Neural cell (in vitro differentiated cells): ENCODE data around the gene KRTAP10-9. TPM values are rescaled to one million over a fixed set of nuclear protein-coding genes. Genes with fewer than 3 reads are reported as not detected.

Source experiments
- H2AFZ ChIP-seq: fragments of 200-600, 300-800 bp; sonication (generic), shearing (Covaris generic); 2 replicates; pipeline ENCODE4 v1.6.0; 2014; ENCODE audit warnings: low read depth, mild to moderate bottlenecking, antibody characterized with exemption, low read length, moderate library complexity
- H3F3A ChIP-seq: fragments of 200-600 bp; shearing (Covaris generic); 2 replicates; pipeline ENCODE4 v1.6.1; 2016; ENCODE audit warnings: mild to moderate bottlenecking, moderate library complexity, mixed read lengths, antibody characterized with exemption, low read length; ENCODE audit not compliant: insufficient read depth, poor library complexity, severe bottlenecking
- H3K27ac ChIP-seq: fragments of 200-600, 300-800 bp; sonication (generic), shearing (Covaris generic); 2 replicates; pipeline ENCODE4 v1.5.1; 2014; ENCODE audit warnings: mild to moderate bottlenecking, low read length, moderate library complexity
- H3K27me3 ChIP-seq: fragments of 300-800, 200-600 bp; sonication (generic), shearing (Covaris generic); 2 replicates; pipeline ENCODE4 v1.6.0; 2014; ENCODE audit warnings: mild to moderate bottlenecking, low read depth, low read length, moderate library complexity; ENCODE audit not compliant: insufficient read depth
- H3K36me3 ChIP-seq: fragments of 300-800, 200-600 bp; sonication (generic), shearing (Covaris generic); 2 replicates; pipeline ENCODE4 v1.5.1; 2014; ENCODE audit warnings: mild to moderate bottlenecking, antibody characterized with exemption, low read length, moderate library complexity; ENCODE audit not compliant: insufficient read depth
- H3K4me2 ChIP-seq: fragments of 300-800, 200-600 bp; sonication (generic), shearing (Covaris generic); 2 replicates; pipeline ENCODE4 v1.6.0; 2014; ENCODE audit warnings: mild to moderate bottlenecking, low read length
- H3K4me3 ChIP-seq: fragments of 300-800, 200-600 bp; sonication (generic), shearing (Covaris generic); 2 replicates; pipeline ENCODE4 v1.5.1; 2014; ENCODE audit warnings: mild to moderate bottlenecking, low read length, moderate library complexity
- H3K79me2 ChIP-seq: fragments of 200-600 bp; shearing (Covaris generic); replicated peaks from 2 replicates; pipeline ENCODE4 v1.6.0; 2014; ENCODE audit warnings: mild to moderate bottlenecking, low read length, moderate library complexity; ENCODE audit not compliant: insufficient read depth
- H3K9ac ChIP-seq: fragments of 300-800, 200-600 bp; sonication (generic), shearing (Covaris generic); 2 replicates; pipeline ENCODE4 v1.6.1; 2016; ENCODE audit warnings: mild to moderate bottlenecking, low read length, mixed read lengths
- H3K9me2 ChIP-seq: fragments of 200-600 bp; shearing (Covaris generic); 2 replicates; pipeline ENCODE4 v1.6.1; 2016; ENCODE audit warnings: mild to moderate bottlenecking, low read length, mixed read lengths; ENCODE audit not compliant: insufficient read depth
- H3K9me3 ChIP-seq: fragments of 200-600, 300-800 bp; sonication (generic), shearing (Covaris generic); 2 replicates; pipeline ENCODE4 v1.6.1; 2016; ENCODE audit warnings: mild to moderate bottlenecking, mixed run types, low read length, moderate library complexity, mixed read lengths
- H4K20me1 ChIP-seq: fragments of 200-600 bp; shearing (Covaris generic); 2 replicates; pipeline ENCODE4 v1.6.1; 2016; ENCODE audit warnings: mild to moderate bottlenecking, mixed run types; ENCODE audit not compliant: insufficient read depth
- EP300 ChIP-seq: fragments of 450-650 bp; conservative IDR thresholded peaks from 2 replicates; pipeline ENCODE4 v1.6.1; 2014; ENCODE audit warnings: antibody characterized with exemption, mild to moderate bottlenecking, moderate library complexity; ENCODE audit not compliant: poor library complexity, severe bottlenecking
- EZH2 ChIP-seq: fragments of 200-600, 300-800 bp; shearing (Covaris generic), sonication (generic); IDR thresholded peaks from 2 replicates; pipeline ENCODE4 v1.6.1; 2014; ENCODE audit warnings: antibody characterized with exemption, low read length, borderline replicate concordance, mild to moderate bottlenecking; ENCODE audit not compliant: insufficient read depth, poor library complexity, severe bottlenecking
- MXI1 ChIP-seq: fragments of 450-650 bp; conservative IDR thresholded peaks from 2 replicates; pipeline ENCODE4 v1.6.1; 2014; ENCODE audit warnings: antibody characterized with exemption, mild to moderate bottlenecking; ENCODE audit not compliant: poor library complexity, severe bottlenecking
- POLR2AphosphoS5 ChIP-seq: IDR thresholded peaks from 2 replicates; pipeline ENCODE4 v1.6.1; 2012
- RAD21 ChIP-seq: fragments of 450-650 bp; conservative IDR thresholded peaks from 2 replicates; pipeline ENCODE4 v1.6.1; 2014; ENCODE audit warnings: antibody characterized with exemption, mild to moderate bottlenecking, moderate library complexity
- SMC3 ChIP-seq: fragments of 450-650 bp; conservative IDR thresholded peaks from 2 replicates; pipeline ENCODE4 v1.6.1; 2014; ENCODE audit warnings: antibody characterized with exemption, mild to moderate bottlenecking, moderate library complexity; ENCODE audit not compliant: poor library complexity
- TAF1 ChIP-seq: IDR thresholded peaks from 2 replicates; pipeline ENCODE4 v1.6.1; 2012; ENCODE audit warnings: low read depth
- polyA plus RNA-seq: library from polyadenylated mRNA; depleted of rRNA; stranded (reverse); fragments of >200 nt; gene quantifications from 2 replicates; pipeline ENCODE4 v1.2.3, GENCODE V29; 2014
- TF ChIP-seq, protein P1 (sequence below): IDR thresholded peaks from 2 replicates; pipeline ENCODE4 v1.6.1; 2012; ENCODE audit warnings: borderline replicate concordance
- TF ChIP-seq, protein P2 (sequence below): fragments of 450-650 bp; IDR thresholded peaks from 2 replicates; pipeline ENCODE4 v1.5.1; 2014; ENCODE audit warnings: antibody characterized with exemption, mild to moderate bottlenecking, moderate library complexity; ENCODE audit not compliant: poor library complexity, severe bottlenecking

Gene KRTAP10-9
- polyA plus RNA-seq, 1 donor from 2014 or later = not detected

DNA sequence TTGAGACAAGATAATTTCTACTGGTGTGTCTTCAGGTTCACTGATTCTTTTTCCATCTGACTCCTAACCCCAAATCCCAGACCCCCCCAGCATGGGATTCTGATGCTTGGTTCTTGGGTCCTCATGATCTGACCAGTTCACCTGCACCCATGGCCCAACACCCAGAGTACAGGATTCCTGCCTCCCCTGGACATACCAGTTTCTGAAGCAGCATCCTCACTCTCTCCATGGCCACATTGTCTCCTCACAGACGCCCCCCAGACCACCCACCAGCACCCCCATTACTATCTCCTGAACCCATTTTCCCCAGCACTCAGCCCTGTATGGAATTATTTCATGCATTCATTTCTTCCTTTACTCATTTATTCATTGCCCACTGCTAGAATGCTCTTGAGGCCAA is 30.0 kb downstream of the KRTAP10-9 start:
- Histone ChIP-seq H3K9me2 (no peaks in the 10 kb centered on the region), H4K20me1 (no peaks in the 10 kb centered on the region), H3K4me2 (no peak overlapping the region), H3F3A (no peaks in the 10 kb centered on the region), H3K27me3 (no peaks in the 10 kb centered on the region), H3K4me3 (no peak overlapping the region), H3K36me3 (no peaks in the 10 kb centered on the region), H3K27ac (no peak overlapping the region), H3K79me2 (no peaks in the 10 kb centered on the region), H3K9ac (no peak overlapping the region), H3K9me3 (no peaks in the 10 kb centered on the region), H2AFZ (no peak overlapping the region)
- TF ChIP-seq EZH2 = no peak
- TF ChIP-seq TAF1 = no peak
- no peak for TF ChIP-seq EP300
- no peak for TF ChIP-seq POLR2AphosphoS5
- TF ChIP-seq MXI1 = no peak
- TF ChIP-seq, protein P1, sequence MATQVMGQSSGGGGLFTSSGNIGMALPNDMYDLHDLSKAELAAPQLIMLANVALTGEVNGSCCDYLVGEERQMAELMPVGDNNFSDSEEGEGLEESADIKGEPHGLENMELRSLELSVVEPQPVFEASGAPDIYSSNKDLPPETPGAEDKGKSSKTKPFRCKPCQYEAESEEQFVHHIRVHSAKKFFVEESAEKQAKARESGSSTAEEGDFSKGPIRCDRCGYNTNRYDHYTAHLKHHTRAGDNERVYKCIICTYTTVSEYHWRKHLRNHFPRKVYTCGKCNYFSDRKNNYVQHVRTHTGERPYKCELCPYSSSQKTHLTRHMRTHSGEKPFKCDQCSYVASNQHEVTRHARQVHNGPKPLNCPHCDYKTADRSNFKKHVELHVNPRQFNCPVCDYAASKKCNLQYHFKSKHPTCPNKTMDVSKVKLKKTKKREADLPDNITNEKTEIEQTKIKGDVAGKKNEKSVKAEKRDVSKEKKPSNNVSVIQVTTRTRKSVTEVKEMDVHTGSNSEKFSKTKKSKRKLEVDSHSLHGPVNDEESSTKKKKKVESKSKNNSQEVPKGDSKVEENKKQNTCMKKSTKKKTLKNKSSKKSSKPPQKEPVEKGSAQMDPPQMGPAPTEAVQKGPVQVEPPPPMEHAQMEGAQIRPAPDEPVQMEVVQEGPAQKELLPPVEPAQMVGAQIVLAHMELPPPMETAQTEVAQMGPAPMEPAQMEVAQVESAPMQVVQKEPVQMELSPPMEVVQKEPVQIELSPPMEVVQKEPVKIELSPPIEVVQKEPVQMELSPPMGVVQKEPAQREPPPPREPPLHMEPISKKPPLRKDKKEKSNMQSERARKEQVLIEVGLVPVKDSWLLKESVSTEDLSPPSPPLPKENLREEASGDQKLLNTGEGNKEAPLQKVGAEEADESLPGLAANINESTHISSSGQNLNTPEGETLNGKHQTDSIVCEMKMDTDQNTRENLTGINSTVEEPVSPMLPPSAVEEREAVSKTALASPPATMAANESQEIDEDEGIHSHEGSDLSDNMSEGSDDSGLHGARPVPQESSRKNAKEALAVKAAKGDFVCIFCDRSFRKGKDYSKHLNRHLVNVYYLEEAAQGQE = no peak
- TF ChIP-seq RAD21 = no peak
- TF ChIP-seq, protein P2, sequence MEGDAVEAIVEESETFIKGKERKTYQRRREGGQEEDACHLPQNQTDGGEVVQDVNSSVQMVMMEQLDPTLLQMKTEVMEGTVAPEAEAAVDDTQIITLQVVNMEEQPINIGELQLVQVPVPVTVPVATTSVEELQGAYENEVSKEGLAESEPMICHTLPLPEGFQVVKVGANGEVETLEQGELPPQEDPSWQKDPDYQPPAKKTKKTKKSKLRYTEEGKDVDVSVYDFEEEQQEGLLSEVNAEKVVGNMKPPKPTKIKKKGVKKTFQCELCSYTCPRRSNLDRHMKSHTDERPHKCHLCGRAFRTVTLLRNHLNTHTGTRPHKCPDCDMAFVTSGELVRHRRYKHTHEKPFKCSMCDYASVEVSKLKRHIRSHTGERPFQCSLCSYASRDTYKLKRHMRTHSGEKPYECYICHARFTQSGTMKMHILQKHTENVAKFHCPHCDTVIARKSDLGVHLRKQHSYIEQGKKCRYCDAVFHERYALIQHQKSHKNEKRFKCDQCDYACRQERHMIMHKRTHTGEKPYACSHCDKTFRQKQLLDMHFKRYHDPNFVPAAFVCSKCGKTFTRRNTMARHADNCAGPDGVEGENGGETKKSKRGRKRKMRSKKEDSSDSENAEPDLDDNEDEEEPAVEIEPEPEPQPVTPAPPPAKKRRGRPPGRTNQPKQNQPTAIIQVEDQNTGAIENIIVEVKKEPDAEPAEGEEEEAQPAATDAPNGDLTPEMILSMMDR = no peak
- TF ChIP-seq SMC3 = no peak

DNA sequence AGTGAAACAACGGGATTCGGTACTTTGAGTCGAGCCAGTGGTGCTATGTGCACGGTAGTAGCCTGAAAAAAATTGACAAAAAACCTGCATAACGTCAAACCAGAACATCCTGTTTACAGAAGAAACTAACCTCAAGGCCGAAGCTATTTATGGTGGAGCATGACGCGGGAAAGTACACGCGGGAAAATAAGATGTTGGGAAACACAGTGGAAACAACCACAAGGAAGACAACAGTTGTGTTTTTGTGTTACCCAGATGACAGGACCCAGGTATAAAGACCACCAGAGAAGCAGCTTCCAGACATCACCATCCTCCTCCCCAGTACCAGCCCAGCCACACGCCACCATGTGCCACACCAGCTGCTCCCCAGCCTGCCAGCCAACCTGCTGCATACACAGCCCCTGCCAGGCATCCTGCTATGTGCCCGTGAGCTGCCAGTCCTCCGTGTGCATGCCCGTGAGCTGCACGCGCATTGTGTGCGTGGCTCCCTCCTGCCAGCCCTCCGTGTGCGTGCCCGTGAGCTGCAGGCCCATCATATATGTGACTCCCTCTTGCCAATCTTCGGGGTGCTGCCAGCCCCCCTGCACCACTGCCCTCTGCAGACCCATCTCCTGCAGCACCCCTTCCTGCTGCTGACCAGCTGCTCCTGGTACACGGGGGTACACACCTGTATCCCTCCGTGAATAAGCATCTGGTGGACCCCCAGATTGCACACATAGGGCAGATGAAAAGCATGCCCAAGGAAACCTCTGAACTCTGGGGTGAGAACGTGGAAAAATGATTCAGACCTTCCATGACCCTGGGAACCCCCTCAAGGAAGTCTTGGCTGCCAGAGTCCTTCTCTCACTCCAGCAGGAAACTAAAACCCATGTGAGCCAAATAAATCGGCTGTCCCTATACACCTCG is 31.0 kb downstream of the KRTAP10-9 start, which contains the start of gene KRTAP12-3:
KRTAP12-3 (plus strand) TSS at position 298 of the 906 bp plus-strand sequence; CDS start at position 346, 48 bp downstream.
- H3K9me3 ChIP-seq = no peaks in the 10 kb centered on the region
- H4K20me1 ChIP-seq = no peaks in the 10 kb centered on the region
- no peaks in the 10 kb centered on the region for H3K9me2 ChIP-seq
- H2AFZ ChIP-seq = no peak within 1 kb of the TSS
- TF ChIP-seq, protein P2 = no peak
- TF ChIP-seq POLR2AphosphoS5 (no peak), RAD21 (no peak), EP300 (no peak), TAF1 (no peak), SMC3 (no peak), MXI1 (no peak), EZH2 (no peak)
- TF ChIP-seq, protein P1 = no peak
- no peaks in the 10 kb centered on the region for H3K36me3 ChIP-seq
- H3K4me3 ChIP-seq = no peak within 1 kb of the TSS
- no peak within 1 kb of the TSS for H3K9ac ChIP-seq
- H3K4me2 ChIP-seq = no peak within 1 kb of the TSS
- H3K27ac ChIP-seq = no peak within 1 kb of the TSS
- no peaks in the 10 kb centered on the region for H3F3A ChIP-seq
- H3K27me3 ChIP-seq = no peaks in the 10 kb centered on the region
- H3K79me2 ChIP-seq = no peaks in the 10 kb centered on the region
